ENCODE measurements around the gene IRF9.

DNA sequence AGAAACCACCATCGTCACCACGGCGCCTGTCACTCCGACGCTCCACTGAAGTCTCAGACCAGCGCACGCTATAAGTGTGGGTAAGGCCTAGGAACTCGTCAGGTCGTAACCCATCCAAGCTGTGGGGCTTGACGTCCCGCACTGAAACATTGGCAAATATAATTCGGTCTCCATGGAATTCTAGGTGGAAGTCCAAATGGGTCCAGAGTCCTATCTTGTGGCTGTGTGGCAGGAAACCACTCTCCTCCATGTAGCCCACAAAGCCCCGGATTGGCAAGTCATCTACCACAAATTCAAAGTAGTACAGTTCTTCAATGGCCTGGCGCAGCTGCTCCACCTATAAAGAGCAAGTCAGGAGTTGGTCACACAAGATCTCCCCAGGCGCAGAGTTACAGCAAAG, 31.9 kb downstream of the IRF9 start:
- TF ChIP-seq, protein P1, sequence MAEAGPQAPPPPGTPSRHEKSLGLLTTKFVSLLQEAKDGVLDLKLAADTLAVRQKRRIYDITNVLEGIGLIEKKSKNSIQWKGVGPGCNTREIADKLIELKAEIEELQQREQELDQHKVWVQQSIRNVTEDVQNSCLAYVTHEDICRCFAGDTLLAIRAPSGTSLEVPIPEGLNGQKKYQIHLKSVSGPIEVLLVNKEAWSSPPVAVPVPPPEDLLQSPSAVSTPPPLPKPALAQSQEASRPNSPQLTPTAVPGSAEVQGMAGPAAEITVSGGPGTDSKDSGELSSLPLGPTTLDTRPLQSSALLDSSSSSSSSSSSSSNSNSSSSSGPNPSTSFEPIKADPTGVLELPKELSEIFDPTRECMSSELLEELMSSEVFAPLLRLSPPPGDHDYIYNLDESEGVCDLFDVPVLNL (CRISPR knock-in tag; IDR thresholded peaks at IDR 0.05; ENCODE audit: borderline replicate concordance, low read depth) = no peak
- TF ChIP-seq, protein P2, sequence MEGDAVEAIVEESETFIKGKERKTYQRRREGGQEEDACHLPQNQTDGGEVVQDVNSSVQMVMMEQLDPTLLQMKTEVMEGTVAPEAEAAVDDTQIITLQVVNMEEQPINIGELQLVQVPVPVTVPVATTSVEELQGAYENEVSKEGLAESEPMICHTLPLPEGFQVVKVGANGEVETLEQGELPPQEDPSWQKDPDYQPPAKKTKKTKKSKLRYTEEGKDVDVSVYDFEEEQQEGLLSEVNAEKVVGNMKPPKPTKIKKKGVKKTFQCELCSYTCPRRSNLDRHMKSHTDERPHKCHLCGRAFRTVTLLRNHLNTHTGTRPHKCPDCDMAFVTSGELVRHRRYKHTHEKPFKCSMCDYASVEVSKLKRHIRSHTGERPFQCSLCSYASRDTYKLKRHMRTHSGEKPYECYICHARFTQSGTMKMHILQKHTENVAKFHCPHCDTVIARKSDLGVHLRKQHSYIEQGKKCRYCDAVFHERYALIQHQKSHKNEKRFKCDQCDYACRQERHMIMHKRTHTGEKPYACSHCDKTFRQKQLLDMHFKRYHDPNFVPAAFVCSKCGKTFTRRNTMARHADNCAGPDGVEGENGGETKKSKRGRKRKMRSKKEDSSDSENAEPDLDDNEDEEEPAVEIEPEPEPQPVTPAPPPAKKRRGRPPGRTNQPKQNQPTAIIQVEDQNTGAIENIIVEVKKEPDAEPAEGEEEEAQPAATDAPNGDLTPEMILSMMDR (IDR thresholded peaks at IDR 0.05) = no peak
- TF ChIP-seq, protein P3, sequence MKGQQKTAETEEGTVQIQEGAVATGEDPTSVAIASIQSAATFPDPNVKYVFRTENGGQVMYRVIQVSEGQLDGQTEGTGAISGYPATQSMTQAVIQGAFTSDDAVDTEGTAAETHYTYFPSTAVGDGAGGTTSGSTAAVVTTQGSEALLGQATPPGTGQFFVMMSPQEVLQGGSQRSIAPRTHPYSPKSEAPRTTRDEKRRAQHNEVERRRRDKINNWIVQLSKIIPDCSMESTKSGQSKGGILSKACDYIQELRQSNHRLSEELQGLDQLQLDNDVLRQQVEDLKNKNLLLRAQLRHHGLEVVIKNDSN (CRISPR knock-in tag; IDR thresholded peaks at IDR 0.05) = no peak
- TF ChIP-seq TEAD1 (CRISPR knock-in tag; IDR thresholded peaks at IDR 0.05) (no peak), JUN (CRISPR knock-in tag; IDR thresholded peaks at IDR 0.05) (no peak), ATF1 (CRISPR knock-in tag; IDR thresholded peaks at IDR 0.05) (no peak), FOXK1 (CRISPR knock-in tag; IDR thresholded peaks at IDR 0.05) (no peak), TEAD4 (CRISPR knock-in tag; IDR thresholded peaks at IDR 0.05) (no peak), ZNF138 (CRISPR knock-in tag; conservative IDR thresholded peaks at IDR 0.05) (no peak)
- TF ChIP-seq, protein P4, sequence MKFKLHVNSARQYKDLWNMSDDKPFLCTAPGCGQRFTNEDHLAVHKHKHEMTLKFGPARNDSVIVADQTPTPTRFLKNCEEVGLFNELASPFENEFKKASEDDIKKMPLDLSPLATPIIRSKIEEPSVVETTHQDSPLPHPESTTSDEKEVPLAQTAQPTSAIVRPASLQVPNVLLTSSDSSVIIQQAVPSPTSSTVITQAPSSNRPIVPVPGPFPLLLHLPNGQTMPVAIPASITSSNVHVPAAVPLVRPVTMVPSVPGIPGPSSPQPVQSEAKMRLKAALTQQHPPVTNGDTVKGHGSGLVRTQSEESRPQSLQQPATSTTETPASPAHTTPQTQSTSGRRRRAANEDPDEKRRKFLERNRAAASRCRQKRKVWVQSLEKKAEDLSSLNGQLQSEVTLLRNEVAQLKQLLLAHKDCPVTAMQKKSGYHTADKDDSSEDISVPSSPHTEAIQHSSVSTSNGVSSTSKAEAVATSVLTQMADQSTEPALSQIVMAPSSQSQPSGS (CRISPR knock-in tag; IDR thresholded peaks at IDR 0.05; ENCODE audit: borderline replicate concordance, low read depth) = no peak
- TF ChIP-seq, protein P5, sequence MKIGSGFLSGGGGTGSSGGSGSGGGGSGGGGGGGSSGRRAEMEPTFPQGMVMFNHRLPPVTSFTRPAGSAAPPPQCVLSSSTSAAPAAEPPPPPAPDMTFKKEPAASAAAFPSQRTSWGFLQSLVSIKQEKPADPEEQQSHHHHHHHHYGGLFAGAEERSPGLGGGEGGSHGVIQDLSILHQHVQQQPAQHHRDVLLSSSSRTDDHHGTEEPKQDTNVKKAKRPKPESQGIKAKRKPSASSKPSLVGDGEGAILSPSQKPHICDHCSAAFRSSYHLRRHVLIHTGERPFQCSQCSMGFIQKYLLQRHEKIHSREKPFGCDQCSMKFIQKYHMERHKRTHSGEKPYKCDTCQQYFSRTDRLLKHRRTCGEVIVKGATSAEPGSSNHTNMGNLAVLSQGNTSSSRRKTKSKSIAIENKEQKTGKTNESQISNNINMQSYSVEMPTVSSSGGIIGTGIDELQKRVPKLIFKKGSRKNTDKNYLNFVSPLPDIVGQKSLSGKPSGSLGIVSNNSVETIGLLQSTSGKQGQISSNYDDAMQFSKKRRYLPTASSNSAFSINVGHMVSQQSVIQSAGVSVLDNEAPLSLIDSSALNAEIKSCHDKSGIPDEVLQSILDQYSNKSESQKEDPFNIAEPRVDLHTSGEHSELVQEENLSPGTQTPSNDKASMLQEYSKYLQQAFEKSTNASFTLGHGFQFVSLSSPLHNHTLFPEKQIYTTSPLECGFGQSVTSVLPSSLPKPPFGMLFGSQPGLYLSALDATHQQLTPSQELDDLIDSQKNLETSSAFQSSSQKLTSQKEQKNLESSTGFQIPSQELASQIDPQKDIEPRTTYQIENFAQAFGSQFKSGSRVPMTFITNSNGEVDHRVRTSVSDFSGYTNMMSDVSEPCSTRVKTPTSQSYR (CRISPR knock-in tag; IDR thresholded peaks at IDR 0.05) = no peak
- TF ChIP-seq, protein P6, sequence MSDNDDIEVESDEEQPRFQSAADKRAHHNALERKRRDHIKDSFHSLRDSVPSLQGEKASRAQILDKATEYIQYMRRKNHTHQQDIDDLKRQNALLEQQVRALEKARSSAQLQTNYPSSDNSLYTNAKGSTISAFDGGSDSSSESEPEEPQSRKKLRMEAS (CRISPR knock-in tag; IDR thresholded peaks at IDR 0.05) = no peak

Data from WTC11 (cell line).